DMS79 treated with DMSO at 0.1 percent for 48 hours (cell line): Measurements from ENCODE around the gene RETSAT.
"Not testable (repeated sequence)": the region's sequence is repeated elsewhere in the genome, so short reads cannot be mapped to it uniquely, and the experiment has no call there.

Experiments
- DNase-seq: peaks from one replicate; lab custom pipeline; 2025; lab: John Stamatoyannopoulos, UW

The RETSAT gene

DNA sequence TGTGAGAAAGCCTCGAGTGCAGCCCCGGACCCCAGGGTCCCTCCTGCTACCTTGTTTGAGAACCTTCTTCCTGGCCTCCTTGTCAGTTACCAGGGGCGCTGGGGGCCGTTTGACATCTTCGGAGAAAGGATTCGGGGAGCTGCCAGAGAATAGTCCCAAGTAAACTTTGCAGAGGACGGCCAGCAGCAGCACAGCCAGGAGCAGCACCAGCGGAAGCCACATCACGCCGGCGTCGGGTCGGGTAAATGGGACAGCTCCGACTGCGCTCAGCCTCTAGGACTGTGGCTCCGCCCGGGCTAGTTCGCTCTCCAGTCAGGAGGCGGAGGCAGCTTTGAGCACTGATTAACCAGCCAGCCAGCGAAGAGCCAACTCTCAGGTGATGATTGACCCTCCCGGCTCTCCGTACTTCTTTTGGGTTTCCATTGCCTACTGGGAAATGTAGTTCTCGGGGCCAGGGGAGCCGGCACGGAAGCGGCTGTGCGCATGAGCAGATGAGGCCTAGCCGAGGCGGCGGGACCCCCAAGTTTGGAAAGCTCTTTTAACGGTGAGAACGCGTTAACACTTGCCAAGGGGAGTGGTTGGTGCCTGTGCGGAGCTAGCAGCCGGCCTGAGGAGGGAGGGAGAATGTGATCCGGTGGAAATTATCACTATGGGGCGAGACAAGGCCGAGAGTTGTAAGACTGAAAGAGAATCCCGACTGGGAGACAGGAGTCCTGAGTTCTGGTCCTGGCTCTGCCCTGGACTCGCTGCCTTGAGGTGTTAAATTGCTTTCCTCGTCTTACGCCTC is at the start of gene RETSAT, which contains the start of gene ELMOD3:
Gene RETSAT, minus strand, starts transcription at position 243 of the 787 bp plus-strand sequence. Its CDS starts 21 bp downstream, at position 222.
Gene ELMOD3, plus strand, starts transcription at position 484 of the 787 bp plus-strand sequence. CDS start 2,430 bp downstream, outside the sequence.
- DNase-seq, result peak; percentile 98

DNA sequence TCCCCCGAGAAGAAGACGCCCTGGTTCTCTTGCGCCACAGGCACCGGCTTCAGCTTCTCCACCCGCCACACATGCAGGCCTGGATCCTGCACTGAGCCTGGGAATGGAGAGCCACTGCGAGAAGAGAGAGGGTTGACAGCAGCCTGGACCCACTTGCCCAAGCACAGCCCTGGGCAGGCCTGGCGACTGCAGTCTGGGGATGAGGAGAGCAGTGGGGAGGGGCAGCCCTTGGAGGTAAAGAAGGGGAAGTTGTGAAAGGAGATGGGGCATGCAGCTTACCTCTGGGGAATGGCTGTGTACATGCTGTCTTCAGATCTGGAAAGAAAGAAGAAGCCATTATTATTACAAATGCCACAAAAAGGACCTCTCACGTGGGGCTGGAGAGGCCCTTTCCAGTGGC is 47.5 kb upstream of the RETSAT start:
- no peak for DNase-seq

DNA sequence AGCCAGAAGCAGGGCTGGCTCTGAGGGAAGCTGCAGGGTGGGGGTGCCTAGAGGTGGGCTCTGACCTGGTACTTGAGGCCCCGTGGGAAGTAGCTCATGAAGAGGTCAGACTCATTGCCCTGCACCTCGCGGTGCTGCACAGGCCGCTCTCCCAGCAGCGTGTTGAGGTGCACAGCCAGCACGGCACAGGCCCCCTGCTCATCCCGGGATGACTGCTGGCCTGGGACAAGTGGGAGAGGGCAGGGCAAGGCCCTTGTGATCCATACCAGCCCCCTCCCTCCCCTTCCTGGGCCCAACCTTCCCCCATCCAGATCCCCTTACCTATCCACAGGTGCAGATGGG is 47.1 kb upstream of the RETSAT start:
- DNase-seq, result no peak

DNA sequence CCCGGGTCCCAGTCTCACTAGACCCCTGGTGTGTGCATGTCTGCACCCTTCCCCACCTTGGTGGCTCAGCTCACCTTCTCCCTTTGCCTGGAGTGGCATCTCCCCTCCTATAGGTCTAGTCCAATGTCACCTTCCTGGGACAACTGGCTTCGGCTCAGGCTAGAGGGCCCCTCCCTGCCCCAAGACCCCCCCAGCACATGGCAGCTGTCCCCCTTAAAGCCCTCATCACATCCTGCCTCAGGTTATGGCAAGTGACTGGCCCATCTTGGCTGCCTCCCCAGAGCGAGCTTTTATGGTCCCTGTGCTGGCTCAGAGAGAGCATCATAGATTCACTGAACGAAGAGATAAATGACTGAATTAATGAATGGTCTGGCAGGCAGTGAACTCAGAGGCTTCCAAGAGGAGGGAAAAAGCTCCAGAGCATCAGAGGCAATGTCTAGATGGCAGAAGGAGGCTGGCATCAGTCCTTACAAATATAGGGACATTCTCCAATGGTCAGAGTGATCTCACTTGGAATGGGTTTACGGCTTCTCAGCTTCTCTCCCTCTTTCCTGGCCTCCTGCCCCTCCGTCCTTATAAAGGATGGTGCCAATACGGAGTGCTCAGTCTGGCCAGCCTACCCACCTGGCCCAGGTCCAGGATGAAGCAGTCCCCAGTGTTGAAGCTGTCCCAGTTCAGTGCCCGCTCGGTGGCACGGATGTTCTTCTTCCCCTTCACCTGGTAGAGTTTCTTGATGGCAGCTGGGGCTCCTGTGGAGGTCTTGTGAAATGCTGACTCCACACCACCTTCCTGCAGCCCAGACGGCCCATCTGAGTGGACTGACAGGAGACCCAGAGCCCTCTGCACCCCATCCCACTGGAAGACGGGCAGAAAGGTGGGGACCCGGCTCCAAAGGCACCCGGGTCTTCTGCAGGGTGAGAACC is 46.5 kb upstream of the RETSAT start:
- DNase-seq, result no peak

DNA sequence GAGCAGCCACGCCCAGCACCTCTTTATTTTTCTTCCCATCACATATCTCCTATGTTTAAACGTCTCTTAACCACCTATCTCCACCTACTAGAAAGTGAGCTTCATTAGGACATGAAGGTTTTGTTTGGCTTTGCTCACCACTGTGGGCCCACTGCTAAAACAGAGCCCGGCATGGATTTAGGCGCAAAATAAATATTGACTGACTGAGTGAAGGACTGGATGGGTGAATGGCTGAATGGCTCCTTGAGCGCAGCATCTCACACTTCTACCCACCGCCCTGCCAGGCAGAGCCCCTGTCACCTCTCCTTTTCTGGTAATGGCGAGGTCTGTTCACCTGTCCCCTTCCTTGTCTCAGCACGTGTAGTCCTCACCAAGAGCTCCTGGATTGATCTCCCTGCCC is 45.7 kb upstream of the RETSAT start:
- no peak for DNase-seq

DNA sequence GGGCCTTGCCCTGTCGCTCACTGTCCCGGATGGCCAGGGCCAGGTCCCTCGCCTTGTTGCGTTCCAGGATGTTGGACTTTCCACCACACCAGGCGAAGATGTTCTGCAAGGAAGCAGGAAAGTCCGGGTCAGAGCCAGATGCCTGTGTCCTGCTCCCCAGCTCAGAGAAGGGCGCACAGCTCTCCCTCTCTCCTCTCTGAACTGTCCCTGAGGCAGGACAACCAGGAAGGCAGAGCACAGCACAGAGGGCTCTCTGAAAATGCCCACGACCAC is 44.8 kb upstream of the RETSAT start:
- no peak for DNase-seq

DNA sequence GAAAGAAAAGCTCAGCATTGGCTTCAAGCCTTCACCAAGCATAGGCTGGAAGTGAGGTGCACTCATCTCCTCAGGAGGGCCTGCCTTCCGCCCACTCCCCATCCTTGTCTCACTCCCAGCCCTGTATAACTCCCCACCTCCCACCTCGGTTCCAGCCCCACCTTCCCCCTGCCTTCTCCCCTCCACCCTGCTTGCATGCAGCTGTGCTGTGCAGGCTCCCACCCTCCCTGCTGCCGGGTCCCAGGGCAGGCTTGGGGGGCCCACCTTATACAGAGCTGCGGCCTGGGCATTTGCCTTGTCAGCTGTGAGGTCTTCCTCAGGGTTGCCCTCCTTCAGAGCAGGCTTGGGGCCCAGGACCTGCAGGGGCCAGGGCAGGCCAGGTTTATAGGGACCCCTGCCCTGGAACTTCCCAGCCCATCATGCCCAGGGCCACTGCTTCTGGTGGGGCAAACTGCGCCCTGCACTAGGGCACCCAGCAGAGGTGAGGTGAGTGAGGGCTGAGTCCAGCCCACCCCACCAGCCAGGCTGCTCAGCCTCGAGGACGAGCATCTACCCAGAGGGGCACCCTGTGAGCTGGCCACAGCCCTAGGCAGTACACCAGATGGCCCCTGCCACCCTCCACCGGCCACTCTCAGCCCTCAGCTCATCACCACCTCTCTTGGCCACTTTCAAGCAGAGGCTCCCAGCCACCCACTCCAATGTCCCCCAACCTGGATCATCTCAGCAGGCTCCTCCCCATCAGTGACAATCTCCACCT is 44.3 kb upstream of the RETSAT start:
- no peak for DNase-seq

DNA sequence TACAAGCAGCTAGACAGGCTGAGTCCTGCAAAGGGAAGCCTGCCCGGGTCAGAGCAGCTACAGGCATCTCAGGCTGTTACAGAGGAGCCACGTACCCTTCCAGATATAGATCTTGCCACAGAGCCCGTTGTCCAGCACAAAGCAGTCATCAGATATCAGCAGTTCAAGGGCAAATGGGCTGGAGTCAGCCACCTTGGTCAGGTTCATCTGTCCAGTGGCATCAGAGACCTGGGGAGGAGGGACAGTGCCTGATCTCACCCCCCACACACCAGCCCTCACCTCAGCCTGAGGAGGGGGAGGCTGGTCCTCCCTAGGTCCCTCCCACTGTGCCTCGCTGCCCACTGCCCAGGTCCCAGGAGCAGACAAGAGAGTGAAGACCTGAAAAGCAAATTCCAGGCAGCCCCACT is 43.6 kb upstream of the RETSAT start:
- DNase-seq, result no peak

DNA sequence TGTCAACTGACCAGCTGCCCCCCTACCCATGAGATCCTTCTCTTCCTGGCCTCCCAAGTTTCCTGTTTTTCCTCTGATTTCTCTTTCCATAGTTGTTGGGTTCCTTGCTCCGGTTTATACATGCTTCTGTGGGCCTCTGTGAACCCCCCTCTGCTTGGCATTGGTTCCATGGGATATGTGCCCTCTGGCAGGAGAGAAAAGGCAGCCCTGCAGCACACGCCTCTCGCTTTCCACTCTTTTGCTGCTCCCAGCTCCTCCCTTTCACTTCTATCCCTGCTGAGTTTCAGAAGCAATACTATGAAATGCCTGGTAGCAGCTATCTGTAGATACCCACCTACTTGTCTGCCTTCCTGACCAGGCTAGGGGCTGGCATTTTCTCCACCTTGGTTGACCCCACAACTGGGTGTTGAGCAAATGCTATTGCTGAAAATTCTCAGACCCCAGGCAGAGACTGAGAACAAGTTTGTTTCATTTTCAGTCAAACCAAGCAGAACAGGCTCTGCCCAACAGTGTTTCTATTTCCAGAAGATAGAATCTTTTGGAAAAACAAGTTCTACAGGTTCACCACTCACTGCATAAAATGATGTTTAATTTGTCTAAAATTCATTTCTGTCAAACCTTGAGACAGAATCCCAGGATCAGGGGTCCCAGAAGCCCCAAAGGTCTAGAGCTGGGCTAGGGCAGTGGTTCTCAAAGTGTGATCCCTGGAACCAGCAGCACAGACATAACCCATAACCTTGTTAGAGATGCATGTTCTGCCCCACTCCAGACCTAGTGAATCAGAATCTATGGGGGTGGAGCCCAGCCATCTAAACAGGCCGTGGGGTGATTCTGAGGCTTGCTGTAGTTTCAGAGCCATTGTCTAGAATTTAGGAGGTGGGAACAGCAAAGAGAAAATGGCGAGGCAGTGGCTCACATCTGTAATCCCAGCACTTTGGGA is 42.5 kb upstream of the RETSAT start:
- peak; percentile 14 for DNase-seq

DNA sequence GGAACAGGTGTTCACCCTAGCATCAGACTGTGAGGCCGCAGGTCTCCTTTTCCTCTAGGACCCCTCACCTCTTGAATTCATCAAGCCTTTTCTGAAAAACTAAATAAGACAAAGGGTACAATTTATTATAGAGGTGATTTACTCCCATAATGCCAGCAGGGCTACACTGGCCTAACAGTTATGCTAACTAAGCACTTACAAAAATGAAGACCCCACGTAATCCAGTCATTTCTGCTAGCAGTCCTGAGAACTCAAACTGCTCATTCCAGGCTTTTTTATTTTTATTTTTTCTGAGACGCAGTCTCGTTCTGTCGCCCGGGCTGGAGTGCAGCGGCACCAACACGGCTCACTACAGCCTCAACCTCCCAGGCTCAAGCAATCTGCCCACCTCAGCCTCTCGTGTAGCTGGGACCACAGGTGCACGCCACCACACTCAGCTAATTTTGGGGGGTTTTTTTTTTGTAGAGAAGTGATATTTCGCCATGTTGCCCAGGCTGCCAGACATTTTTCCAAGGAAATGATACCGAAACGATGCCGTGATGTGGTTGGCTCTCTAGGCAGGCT is 41.7 kb upstream of the RETSAT start:
- no peak for DNase-seq

DNA sequence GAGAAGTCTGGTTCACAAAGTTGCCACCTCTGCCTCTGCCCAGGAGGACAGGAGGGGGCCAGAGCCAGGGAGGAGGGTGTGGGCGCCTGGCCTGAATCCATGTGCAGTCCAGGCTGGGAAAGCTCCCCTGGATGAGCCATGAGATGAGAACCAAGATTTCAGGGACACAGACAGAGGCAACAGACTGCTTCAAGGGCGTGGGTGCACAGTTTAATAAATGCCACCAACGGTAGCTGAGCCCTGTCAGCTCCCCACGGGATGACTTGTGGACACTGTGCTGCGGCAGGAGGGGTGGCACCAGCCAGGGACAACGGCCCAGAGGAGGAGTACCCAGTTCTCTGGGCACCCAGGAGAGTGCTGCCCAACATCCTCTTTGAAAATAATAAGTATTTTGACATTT is 40.6 kb upstream of the RETSAT start:
- no peak for DNase-seq

DNA sequence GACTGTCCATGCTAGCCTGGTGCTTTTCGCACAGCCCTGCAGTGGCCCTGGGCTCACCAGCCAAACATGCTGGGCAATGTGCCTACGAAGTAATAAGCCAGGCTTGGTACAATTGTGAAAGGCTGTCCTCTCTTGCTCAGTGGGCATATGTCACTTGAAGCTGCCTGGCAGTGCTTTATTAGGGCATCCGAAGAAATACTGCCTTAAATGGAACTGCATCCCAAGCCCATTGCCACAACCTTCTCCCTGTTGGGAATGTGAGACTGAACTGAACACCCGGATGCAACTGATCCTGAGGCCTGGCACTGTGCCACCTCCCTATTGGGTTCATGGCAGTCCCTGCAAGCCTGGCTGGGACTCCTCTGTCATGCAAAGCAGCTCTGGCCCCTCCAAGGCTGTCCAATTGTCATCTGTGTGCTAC is 39.9 kb upstream of the RETSAT start:
- peak; percentile 31 for DNase-seq

DNA sequence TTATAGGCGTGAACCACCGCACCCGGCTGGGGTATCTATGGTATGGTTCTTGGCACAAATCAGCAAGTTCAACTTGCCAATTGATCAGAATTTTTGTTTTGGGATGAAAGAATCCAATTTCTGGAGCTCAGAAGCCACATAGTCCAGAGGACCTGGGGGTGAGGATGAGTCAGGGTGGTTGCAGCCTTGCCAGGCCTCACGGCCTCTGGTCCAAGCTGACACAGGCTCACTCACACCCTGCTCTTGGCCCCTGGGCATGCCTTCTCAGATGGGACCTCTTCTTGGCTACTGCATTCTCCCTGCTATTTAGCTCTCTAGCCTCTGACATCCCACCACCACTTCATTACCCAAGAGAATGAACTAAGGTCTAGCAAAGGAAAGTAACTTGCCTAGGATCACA is 39.5 kb upstream of the RETSAT start:
- DNase-seq, result no peak

DNA sequence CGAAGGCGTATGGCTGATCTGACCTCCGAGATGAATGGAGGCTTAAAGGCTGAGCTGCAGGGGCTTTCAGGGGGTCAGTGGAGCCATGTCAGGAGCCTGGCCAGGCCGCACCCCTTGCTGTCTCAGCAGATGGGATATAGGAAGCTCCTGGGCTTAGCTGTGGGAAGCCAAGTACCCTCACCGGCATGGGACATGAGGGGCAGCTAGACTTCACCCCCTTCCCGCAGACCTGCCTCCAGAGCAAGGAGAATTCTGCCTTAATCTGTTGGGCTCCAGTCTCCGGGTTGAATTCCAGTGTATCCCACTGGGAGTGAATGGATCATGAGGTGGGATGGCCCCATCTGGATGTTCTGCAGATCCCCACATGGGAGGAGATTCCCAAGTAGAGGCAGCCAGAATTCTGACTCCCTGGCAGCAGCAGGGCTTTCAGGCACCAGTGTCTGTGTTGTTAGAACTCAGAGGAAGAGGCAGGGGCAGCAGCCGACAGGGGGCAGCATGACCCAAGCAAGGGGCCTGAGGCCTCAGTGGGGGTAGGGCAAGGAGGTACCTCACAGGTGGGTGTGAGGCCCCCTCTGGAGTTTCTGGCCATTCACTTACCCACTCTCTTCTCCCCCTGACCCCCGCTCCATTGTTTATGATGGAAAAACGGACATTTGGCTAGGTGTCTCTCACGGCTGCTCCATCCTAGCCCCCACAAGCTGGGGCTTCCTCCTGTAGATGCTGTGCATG is 36.8 kb upstream of the RETSAT start:
- no peak for DNase-seq

DNA sequence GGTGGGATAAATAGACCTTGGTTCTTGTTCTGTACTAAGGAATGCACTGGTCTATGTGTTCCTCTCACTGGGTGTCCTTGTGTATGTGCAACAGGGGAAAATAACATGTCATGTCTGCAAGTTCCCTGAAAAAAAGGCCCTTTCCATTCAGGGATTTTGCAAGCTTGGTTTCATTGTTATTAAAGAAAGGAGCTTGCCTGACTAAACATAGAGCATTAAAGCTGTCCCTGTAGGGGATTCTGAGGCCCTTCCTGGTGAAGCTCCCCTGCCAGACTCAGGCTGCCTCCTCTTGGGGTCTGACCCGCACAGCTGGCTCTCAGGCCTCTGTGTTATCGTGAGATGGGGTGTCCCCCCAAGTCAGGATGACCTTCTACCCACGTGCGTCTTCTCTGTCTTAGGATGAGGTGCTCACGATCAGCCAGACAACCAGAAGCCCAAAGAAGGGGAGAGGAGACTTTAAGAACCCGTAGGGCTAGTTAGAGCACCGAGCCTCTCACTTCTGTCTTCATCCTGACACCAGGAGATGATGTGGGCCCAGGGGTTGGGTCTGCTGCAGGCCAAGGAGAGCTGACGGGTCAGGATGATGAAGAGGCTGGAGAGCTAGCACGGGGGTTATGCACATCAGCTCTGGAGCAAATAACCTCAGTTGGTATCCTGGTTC is 34.7 kb upstream of the RETSAT start:
- no peak for DNase-seq

DNA sequence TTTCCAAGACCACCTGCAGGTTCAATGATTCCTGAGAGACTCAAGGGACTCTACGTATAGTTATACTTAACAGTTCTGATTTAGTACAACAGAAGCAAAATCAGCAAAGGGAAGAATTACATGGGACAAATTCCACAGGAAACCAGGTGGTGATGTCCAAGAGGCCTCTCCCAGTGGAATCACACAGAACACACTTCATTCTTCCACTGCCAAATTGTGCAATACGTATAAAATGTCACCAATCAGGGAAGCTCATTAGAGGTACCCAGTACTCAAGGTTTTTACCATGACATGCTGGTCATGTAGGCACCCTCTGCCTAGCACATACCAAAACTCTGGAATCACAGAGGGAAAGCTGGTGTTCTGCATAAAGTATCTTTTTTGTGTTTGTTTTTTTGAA is 33.4 kb upstream of the RETSAT start:
- DNase-seq, result no peak

DNA sequence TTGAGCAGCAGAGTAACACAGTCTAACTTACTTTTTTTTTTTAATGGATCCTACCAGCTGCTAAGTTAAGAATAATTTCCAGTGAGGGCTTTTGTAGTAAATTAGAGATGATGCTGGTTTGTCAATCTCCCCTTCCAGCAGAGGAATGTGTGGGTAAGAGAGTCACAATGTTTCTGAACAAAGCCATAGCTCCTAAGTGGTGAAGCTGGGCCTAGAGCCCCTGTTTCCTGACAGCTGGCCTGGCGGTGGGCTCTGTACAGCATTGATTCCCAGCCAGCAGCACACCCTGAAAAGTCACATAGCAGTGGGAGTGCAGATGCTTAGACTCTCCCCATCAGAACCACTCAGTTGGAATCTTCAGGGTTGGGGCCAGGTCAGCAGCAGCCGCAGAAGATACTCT is 31.4 kb upstream of the RETSAT start:
- no peak for DNase-seq

DNA sequence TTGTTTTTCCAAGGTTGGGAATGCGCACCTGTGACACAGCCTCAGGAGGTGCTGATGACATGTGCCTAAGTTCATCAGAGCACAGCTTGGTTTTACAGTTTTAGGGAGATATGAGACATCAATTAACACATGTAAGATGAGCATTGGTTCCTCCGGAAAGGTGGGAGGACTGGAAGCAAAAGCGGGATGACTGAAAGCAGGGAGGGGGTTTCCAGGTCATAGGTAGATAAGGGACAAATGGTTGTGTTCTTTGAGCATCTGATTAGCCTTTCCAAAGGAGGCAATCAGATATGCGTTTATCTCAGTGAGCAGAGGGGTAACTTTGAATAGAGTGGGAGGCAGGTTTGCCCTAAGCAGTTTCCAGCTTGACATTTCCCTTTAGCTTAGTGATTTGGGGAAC is 29.5 kb upstream of the RETSAT start:
- DNase-seq, result no peak

DNA sequence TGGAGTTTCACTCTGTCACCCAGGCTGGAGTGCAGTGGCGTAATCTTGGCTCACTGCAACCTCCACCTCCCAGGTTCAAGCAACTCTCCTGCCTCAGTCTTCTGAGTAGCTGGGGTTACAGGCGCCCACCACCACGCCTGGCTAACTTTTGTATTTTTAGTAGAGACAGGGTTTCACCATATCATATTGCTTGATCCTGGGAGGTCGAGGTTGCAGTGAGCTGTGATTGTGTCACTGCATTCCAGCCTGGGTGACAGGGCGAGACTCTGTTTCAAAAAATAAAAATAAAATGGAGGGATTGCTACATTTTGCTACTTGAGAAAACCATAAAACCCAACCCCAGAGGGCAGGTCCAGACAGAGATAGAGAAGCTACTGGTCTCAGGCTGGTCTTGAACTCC is 28.8 kb upstream of the RETSAT start:
- not testable (repeated sequence) for DNase-seq

DNA sequence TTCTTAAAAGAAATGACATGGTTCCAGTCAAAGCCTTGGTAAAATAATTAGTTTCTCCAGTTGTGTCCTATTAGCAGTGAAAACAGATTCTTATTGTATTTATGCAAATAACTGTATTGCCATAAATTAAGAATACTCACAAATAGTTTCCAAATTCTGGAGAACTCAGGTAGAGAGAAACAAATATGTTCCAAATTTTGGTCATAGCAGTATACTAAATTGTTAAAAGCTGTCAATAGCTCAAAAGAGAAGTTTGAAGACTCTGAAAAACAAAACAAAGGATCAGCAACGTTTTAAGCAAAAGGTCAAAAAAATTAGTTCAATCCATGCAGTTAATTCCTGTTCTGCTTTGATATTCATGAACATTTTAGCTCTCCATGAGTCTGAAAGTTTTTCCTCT is 25.7 kb upstream of the RETSAT start:
- DNase-seq, result no peak
